AG09309 (cell line): ENCODE results near the gene MYL6.

Source experiments
- DNase-seq: peaks from one replicate; pipeline ENCODE4 v3.0.0-alpha.2; 2010; ENCODE audit warnings: low read depth
- H3K4me3 ChIP-seq: 2 replicates; pipeline ENCODE4 v1.5.1; 2011; ENCODE audit warnings: mild to moderate bottlenecking, low read depth, low read length, moderate library complexity; ENCODE audit not compliant: control insufficient read depth
- TF ChIP-seq, protein P1 (sequence below): IDR thresholded peaks from 2 replicates; pipeline ENCODE4 v1.5.1; 2011; ENCODE audit warnings: mild to moderate bottlenecking, low read depth, low read length, inconsistent platforms; ENCODE audit not compliant: insufficient read depth, control insufficient read depth; ENCODE audit errors: missing control alignments

The MYL6 gene

DNA sequence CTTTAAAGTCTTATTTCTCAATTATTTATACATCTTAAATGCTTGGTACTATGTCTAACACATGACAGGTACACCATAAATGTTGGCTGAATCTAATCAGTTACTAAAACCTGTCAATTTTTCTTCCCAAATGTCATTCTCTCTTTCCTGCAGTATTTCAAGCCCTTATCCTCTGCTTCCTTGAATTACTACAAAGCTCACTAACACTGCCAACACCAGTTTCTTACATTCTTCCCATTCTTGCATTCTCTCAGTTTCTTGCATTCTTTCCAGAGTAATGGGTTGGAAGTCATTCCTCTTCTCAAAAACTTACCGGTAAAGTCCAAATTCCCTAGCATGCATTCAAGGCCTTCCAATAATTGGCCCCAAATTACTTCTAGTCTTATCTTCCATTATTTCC, 40.7 kb downstream of the MYL6 start:
- no peak overlapping the region for H3K4me3 ChIP-seq
- TF ChIP-seq, protein P1, sequence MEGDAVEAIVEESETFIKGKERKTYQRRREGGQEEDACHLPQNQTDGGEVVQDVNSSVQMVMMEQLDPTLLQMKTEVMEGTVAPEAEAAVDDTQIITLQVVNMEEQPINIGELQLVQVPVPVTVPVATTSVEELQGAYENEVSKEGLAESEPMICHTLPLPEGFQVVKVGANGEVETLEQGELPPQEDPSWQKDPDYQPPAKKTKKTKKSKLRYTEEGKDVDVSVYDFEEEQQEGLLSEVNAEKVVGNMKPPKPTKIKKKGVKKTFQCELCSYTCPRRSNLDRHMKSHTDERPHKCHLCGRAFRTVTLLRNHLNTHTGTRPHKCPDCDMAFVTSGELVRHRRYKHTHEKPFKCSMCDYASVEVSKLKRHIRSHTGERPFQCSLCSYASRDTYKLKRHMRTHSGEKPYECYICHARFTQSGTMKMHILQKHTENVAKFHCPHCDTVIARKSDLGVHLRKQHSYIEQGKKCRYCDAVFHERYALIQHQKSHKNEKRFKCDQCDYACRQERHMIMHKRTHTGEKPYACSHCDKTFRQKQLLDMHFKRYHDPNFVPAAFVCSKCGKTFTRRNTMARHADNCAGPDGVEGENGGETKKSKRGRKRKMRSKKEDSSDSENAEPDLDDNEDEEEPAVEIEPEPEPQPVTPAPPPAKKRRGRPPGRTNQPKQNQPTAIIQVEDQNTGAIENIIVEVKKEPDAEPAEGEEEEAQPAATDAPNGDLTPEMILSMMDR = no peak
- DNase-seq = no peak

DNA sequence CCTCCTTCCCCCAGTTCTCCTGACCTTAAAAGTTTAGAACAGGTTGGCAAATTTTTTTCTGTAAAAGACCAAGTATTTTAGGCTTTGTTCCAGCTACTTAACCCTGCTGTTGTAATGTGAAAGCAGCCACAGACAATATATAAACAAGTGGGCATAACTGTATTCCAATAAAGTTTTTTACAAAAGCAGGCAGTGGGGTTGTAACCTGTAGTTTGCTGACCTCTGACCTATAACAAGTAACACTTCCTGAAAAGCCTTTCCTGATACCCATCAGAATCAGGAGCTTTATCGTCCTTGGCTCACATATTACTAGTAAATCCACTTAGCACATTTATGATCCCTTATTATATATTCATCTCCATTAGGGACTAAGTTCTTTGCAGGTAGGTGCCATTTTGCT, 44.2 kb downstream of the MYL6 start:
- DNase-seq = no peak
- TF ChIP-seq, protein P1 = no peak
- no peak overlapping the region for H3K4me3 ChIP-seq

DNA sequence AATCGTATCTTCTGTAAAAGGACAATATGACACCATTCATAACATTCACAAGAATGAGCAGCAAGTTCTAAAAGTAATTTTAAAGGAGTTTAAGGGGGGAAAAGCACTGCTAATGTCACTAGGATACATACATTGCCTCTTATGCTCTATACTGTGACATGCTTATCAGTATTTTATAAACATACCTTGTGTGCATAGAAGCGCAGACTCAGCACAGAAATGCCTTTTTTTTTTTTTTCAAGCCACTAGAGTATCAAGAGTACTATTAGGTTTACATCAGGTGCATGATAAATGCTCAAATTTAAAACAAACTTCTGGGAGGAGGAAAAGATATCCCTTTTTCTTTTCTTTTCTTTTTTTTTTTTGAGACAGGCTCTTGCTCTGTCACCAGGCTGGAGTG, 44.7 kb downstream of the MYL6 start:
- DNase-seq = no peak
- TF ChIP-seq, protein P1 = no peak
- H3K4me3 ChIP-seq = no peak overlapping the region

DNA sequence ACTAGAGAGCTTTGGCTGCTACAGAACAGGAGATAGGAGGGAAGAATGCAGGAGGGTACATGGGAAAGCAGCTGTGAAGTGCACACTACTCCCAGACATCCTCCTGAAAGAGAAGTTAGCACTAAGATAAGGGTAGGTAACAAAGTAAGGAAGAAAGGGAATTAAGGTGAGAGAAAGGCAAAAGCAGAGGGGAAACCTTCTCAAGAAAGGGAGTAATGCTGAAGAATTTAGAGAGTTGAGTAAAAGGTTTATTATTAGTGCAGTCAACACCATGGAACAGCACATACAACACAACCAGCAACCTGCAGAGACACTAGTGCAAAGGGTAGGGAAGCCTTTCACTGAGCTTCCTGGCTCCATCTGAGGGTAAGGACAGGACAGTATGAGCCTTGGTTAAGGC, 46.1 kb downstream of the MYL6 start:
- TF ChIP-seq, protein P1 = no peak
- H3K4me3 ChIP-seq = no peak overlapping the region
- DNase-seq = no peak

DNA sequence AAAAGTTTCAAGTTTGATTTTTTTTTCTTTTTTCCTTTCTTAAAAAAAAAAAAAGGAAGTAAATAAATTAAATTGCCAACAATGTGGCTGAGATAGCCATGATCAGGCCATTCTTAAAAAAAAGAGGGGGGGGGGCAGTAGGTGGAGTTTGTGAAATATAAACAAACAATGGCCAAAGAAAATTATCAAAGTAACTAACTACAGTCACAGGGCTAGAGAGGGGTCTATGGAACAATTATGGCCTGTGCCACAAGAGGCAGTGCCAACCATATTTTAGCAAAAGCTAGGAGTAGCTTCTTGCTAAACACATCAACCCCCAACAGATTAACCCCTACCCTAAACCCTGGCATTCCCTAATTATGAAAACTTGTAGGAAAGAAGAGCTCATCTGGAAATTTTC, 47.3 kb downstream of the MYL6 start:
- no peak overlapping the region for H3K4me3 ChIP-seq
- DNase-seq = no peak
- TF ChIP-seq, protein P1 = no peak

DNA sequence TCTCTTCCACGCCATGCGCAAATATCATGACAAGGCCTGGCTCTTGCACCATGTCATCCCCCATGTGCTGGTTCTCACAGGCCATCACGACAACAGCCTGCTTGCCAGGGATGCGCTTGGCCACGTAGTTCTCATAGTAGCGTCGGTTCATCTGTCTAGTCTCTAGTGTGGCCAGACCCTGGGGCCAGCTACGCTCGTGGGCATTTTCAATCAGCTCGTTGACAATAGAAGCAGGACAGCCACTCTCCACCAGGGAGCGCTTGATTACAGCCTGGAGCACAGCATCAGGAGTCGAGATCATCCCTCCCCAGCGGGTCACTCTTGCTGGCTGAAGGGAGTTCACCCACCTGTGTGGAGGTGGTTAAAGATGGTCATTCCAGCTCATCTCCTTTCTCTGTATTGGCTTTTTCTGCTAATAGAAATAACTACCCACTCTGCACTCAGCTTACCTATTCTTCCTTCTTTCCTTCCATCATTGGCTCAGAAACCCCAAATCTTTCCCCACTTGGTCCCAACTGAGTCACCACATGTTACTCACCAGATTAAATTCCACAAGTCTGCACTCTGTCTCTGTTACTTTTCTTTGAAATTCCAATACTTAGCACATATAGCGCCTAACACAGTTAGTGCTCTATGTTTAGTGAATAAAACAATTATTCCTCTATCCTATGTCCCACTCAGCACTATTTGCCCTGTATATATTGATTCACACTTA, 48.5 kb downstream of the MYL6 start:
- TF ChIP-seq, protein P1 = peak; percentile 52
- no peak overlapping the region for H3K4me3 ChIP-seq
- DNase-seq = no peak
